HCT116 (cell line): Measurements from ENCODE around the gene SMG6. TPM values are rescaled to one million over a fixed set of nuclear protein-coding genes. Genes with fewer than 3 reads are reported as not detected.

Experiments used
- ATAC-seq: fragments of 200-7000 bp; cut with Tn5 transposase; 2 replicates; pipeline ENCODE4 v1.9.1; 2020; ENCODE audit warnings: mild to moderate bottlenecking, moderate library complexity
- BruUV-seq: library from RNA; stranded (reverse); fragments of 400-500 nt; replicated peaks from 2 replicates; lab custom pipeline; 2021; lab: Mats Ljungman, UMichigan
- CTCF ChIA-PET: fragments of 300-600 bp; sonication (Branson Sonifier 250); formaldehyde crosslinking; loops from one replicate; lab custom pipeline; 2021; ENCODE audit warnings: antibody characterized with exemption; lab: Charles Lee
- POLR2A ChIA-PET: fragments of 300-600, 350-600 bp; sonication (Branson Sonifier 250); formaldehyde crosslinking; loops from one replicate; lab custom pipeline; 2021; ENCODE audit warnings: antibody characterized with exemption; lab: Charles Lee
- RAD21 ChIA-PET, 2 experiments: fragments of 300-600 bp; sonication (Branson Sonifier 250); formaldehyde crosslinking; loops; one replicate each; lab custom pipeline; 2023; ENCODE audit warnings: low total read pairs in 2 of 2; ENCODE audit not compliant: uncharacterized antibody in 2 of 2, unreplicated experiment in 2 of 2, low non-redundant PET in 1 of 2; lab: Charles Lee
- DNase-seq: peaks from one replicate; pipeline ENCODE4 v3.0.0-alpha.2; 2010; ENCODE audit warnings: low read depth, low spot score
- H2AFZ ChIP-seq: fragments of 200-600 bp; shearing (Covaris generic), sonication (generic); 2 replicates; pipeline ENCODE4 v1.6.1; 2017; ENCODE audit warnings: low read depth, mixed run types, mixed read lengths, antibody characterized with exemption, low read length; ENCODE audit not compliant: poor library complexity, severe bottlenecking
- H3K27ac ChIP-seq: 2 replicates; pipeline ENCODE4 v1.5.1; 2012; ENCODE audit warnings: low read depth, low read length
- H3K27me3 ChIP-seq: fragments of 200-600 bp; sonication (generic); 2 replicates; pipeline ENCODE4 v1.6.1; 2016; ENCODE audit warnings: mixed run types, low read length, mixed read lengths; ENCODE audit not compliant: insufficient read depth
- H3K36me3 ChIP-seq, 2 experiments: fragments of 200-500 bp in 1 of 2; fragments of 200-600 bp in 1 of 2; sonication (Bioruptor generic) in 1 of 2; sonication (generic) in 1 of 2; 2 replicates each; pipeline versions ENCODE4 v1.5.1 to v1.6.1; 2014 to 2016; ENCODE audit warnings: low read length in 2 of 2, inconsistent platforms in 1 of 2, mixed read lengths in 1 of 2, mixed run types in 1 of 2; ENCODE audit not compliant: insufficient read depth in 2 of 2, control insufficient read depth in 1 of 2
- H3K4me1 ChIP-seq, 2 experiments: fragments of 200-600 bp in 1 of 2; sonication (generic) in 1 of 2; 2 replicates each; pipeline versions ENCODE4 v1.5.1 to v1.6.1; 2012 to 2017; ENCODE audit warnings: low read length in 2 of 2, inconsistent platforms in 1 of 2, mild to moderate bottlenecking in 1 of 2, mixed read lengths in 1 of 2, mixed run types in 1 of 2, moderate library complexity in 1 of 2; ENCODE audit not compliant: insufficient read depth in 2 of 2, control insufficient read depth in 1 of 2
- H3K4me2 ChIP-seq: fragments of 200-600 bp; sonication (generic); 2 replicates; pipeline ENCODE4 v1.6.1; 2017; ENCODE audit warnings: mixed run types, low read length, mixed read lengths
- H3K4me3 ChIP-seq, 2 experiments: fragments of 200-600 bp in 1 of 2; sonication (generic) in 1 of 2; replicated peaks in 1 of 2; 2 replicates each; pipeline ENCODE4 v1.5.1; 2011 to 2016; ENCODE audit warnings: low read length in 2 of 2, control low read depth in 1 of 2, low read depth in 1 of 2, mild to moderate bottlenecking in 1 of 2, mixed read lengths in 1 of 2, mixed run types in 1 of 2
- H3K79me2 ChIP-seq: fragments of 200-600 bp; sonication (generic); 2 replicates; pipeline ENCODE4 v1.6.1; 2017; ENCODE audit warnings: mild to moderate bottlenecking, mixed run types, low read length, moderate library complexity, mixed read lengths; ENCODE audit not compliant: insufficient read depth
- H3K9ac ChIP-seq: fragments of 200-600 bp; sonication (generic); 2 replicates; pipeline ENCODE4 v1.6.1; 2016; ENCODE audit warnings: low read length, mixed read lengths
- H3K9me2 ChIP-seq: fragments of 200-600 bp; sonication (generic), shearing (Covaris generic); 2 replicates; pipeline ENCODE4 v1.6.1; 2017; ENCODE audit warnings: mixed run types, mild to moderate bottlenecking, moderate library complexity; ENCODE audit not compliant: insufficient read depth
- H3K9me3 ChIP-seq, 2 experiments: fragments of 200-500 bp in 1 of 2; fragments of 200-600 bp in 1 of 2; sonication (Bioruptor generic) in 1 of 2; sonication (generic) in 1 of 2; 2 replicates each; pipeline ENCODE4 v1.6.1; 2014 to 2017; ENCODE audit warnings: low read length in 2 of 2, mixed read lengths in 2 of 2, inconsistent platforms in 1 of 2, low read depth in 1 of 2, mild to moderate bottlenecking in 1 of 2, mixed run types in 1 of 2, moderate library complexity in 1 of 2; ENCODE audit not compliant: control insufficient read depth in 1 of 2, insufficient read depth in 1 of 2
- H4K20me1 ChIP-seq: fragments of 200-600 bp; sonication (generic), shearing (Covaris generic); 2 replicates; pipeline ENCODE4 v1.6.1; 2017; ENCODE audit warnings: mixed run types, mild to moderate bottlenecking, moderate library complexity; ENCODE audit not compliant: insufficient read depth
- CBX3 ChIP-seq: IDR thresholded peaks from 2 replicates; pipeline ENCODE4 v1.6.1; 2012; ENCODE audit warnings: low read depth
- CEBPB ChIP-seq: IDR thresholded peaks from 2 replicates; pipeline ENCODE4 v1.6.1; 2012; ENCODE audit warnings: low read depth
- ELF1 ChIP-seq: IDR thresholded peaks from 2 replicates; pipeline ENCODE4 v1.6.1; 2012; ENCODE audit warnings: low read depth, borderline replicate concordance
- EZH2 ChIP-seq: fragments of 200-600 bp; sonication (generic); IDR thresholded peaks from 2 replicates; pipeline ENCODE4 v1.6.1; 2017; ENCODE audit warnings: antibody characterized with exemption, mixed run types
- EZH2phosphoT487 ChIP-seq: fragments of 200-600 bp; IDR thresholded peaks from 2 replicates; pipeline ENCODE4 v1.6.1; 2018; ENCODE audit warnings: antibody characterized with exemption, borderline replicate concordance
- JUND ChIP-seq: IDR thresholded peaks from 2 replicates; pipeline ENCODE4 v1.6.1; 2012
- POLR2A ChIP-seq: IDR thresholded peaks from 2 replicates; pipeline ENCODE4 v1.7.0; 2011; ENCODE audit warnings: borderline replicate concordance; ENCODE audit not compliant: insufficient read depth, insufficient read length; ENCODE audit errors: extremely low read depth
- POLR2AphosphoS5 ChIP-seq: IDR thresholded peaks from 2 replicates; pipeline ENCODE4 v1.6.1; 2011; ENCODE audit warnings: mild to moderate bottlenecking, low read depth, low read length, moderate library complexity
- RAD21 ChIP-seq: IDR thresholded peaks from 2 replicates; pipeline ENCODE4 v1.6.1; 2012; ENCODE audit warnings: low read depth, mild to moderate bottlenecking
- REST ChIP-seq: IDR thresholded peaks from 2 replicates; pipeline ENCODE4 v1.6.1; 2012; ENCODE audit warnings: low read depth
- SP1 ChIP-seq: IDR thresholded peaks from 2 replicates; pipeline ENCODE4 v1.6.1; 2012; ENCODE audit warnings: low read depth
- TCF7L2 ChIP-seq: IDR thresholded peaks from 2 replicates; pipeline ENCODE4 v1.7.0; 2011; ENCODE audit warnings: borderline replicate concordance, inconsistent platforms; ENCODE audit not compliant: insufficient read depth, insufficient read length; ENCODE audit errors: extremely low read depth
- YY1 ChIP-seq: IDR thresholded peaks from 2 replicates; pipeline ENCODE4 v1.6.1; 2011; ENCODE audit warnings: low read length, low read depth, moderate library complexity, mild to moderate bottlenecking; ENCODE audit not compliant: insufficient replicate concordance; ENCODE audit errors: extremely low read depth
- ZBTB33 ChIP-seq: IDR thresholded peaks from 2 replicates; pipeline ENCODE4 v1.6.1; 2011; ENCODE audit warnings: mild to moderate bottlenecking, low read length, moderate library complexity; ENCODE audit not compliant: insufficient replicate concordance; ENCODE audit errors: extremely low read depth
- ZFX ChIP-seq: fragments of 450-650 bp; IDR thresholded peaks from 2 replicates; pipeline ENCODE4 v1.6.1; 2017
- ZNF274 ChIP-seq: fragments of 200-500 bp; sonication (Bioruptor generic); IDR thresholded peaks from 2 replicates; pipeline ENCODE4 v1.6.1; 2014; ENCODE audit warnings: mild to moderate bottlenecking, low read depth, low read length, inconsistent platforms
- intact Hi-C: fragments of 100-400 bp; cut with micrococcal nuclease; formaldehyde crosslinking; loops from 2 replicates; pipeline ENCODE4 v1.10.0; 2022
- total RNA-seq: library from RNA; stranded (reverse); gene quantifications from one replicate; pipeline ENCODE4 v1.2.1, GENCODE V29; 2021; ENCODE audit not compliant: unreplicated experiment
- TF ChIP-seq, protein P1 (sequence below), 3 experiments: fragments of 200-600 bp in 1 of 3; sonication (generic) in 1 of 3; IDR thresholded peaks in 2 of 3; conservative IDR thresholded peaks in 1 of 3; 2 replicates each; pipeline ENCODE4 v1.5.1; 2012 to 2017; ENCODE audit warnings: low read depth in 2 of 3, low read length in 2 of 3, antibody characterized with exemption in 1 of 3, borderline replicate concordance in 1 of 3, control low read depth in 1 of 3, mild to moderate bottlenecking in 1 of 3, mixed read lengths in 1 of 3, mixed run types in 1 of 3, moderate library complexity in 1 of 3; ENCODE audit not compliant: insufficient read depth in 1 of 3

Gene SMG6
- total RNA-seq, 1 experiment from 2014 or later, result 23.1 TPM

- TF ChIP-seq CBX3 (no peak), SP1 (no peak), POLR2A (no peak), EZH2phosphoT487 (no peak), EZH2 (no peak), ZBTB33 (no peak), TCF7L2 (no peak), CEBPB (no peak), POLR2AphosphoS5 (no peak), RAD21 (no peak), REST (no peak), YY1 (no peak), ZNF274 (no peak), JUND (no peak), ZFX (no peak), ELF1 (no peak)
- TF ChIP-seq, protein P1, sequence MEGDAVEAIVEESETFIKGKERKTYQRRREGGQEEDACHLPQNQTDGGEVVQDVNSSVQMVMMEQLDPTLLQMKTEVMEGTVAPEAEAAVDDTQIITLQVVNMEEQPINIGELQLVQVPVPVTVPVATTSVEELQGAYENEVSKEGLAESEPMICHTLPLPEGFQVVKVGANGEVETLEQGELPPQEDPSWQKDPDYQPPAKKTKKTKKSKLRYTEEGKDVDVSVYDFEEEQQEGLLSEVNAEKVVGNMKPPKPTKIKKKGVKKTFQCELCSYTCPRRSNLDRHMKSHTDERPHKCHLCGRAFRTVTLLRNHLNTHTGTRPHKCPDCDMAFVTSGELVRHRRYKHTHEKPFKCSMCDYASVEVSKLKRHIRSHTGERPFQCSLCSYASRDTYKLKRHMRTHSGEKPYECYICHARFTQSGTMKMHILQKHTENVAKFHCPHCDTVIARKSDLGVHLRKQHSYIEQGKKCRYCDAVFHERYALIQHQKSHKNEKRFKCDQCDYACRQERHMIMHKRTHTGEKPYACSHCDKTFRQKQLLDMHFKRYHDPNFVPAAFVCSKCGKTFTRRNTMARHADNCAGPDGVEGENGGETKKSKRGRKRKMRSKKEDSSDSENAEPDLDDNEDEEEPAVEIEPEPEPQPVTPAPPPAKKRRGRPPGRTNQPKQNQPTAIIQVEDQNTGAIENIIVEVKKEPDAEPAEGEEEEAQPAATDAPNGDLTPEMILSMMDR (IDR thresholded peaks at IDR 0.05 in 2 of 3, conservative IDR thresholded peaks at IDR 0.05 in 1 of 3; ENCODE audit: borderline replicate concordance in 1 of 3, insufficient read depth in 1 of 3, low read depth in 2 of 3, low read length in 2 of 3), result no peak
- no peak for DNase-seq
- no peak overlapping the region for H3K4me3 ChIP-seq
- no peak overlapping the region for H3K9ac ChIP-seq
- H3K36me3 ChIP-seq, result 0 out of 4 replicates have a peak, but pooled peaks cover 2% of the 10 kb centered on the region in 2 experiments
- H3K9me2 ChIP-seq, result no peaks in the 10 kb centered on the region
- no TSS peak for BruUV-seq
- H3K9me3 ChIP-seq, result no peaks in the 10 kb centered on the region
- H3K79me2 ChIP-seq, result no peaks in the 10 kb centered on the region
- H2AFZ ChIP-seq, result no peak overlapping the region
- no peak overlapping the region for H3K27ac ChIP-seq
- CTCF ChIA-PET, result no interaction called here
- ATAC-seq, result no peak
- intact Hi-C loops, result no loop called here
- H3K4me2 ChIP-seq, result no peak overlapping the region
- peaks cover 0 to 16% of the 10 kb centered on the region in 2 experiments; a peak in 1 of 4 replicates for H3K4me1 ChIP-seq
- no peaks in the 10 kb centered on the region for H3K27me3 ChIP-seq
- RAD21 ChIA-PET, result no interaction called here
- no peaks in the 10 kb centered on the region for H4K20me1 ChIP-seq
- POLR2A ChIA-PET, result no interaction called here
These were observed 222.0 kb downstream of the SMG6 start for GRCh38 chr17:2081564-2081963.
